Measurements from ENCODE around the gene ZBTB24.

- TF ChIP-seq, protein P1, sequence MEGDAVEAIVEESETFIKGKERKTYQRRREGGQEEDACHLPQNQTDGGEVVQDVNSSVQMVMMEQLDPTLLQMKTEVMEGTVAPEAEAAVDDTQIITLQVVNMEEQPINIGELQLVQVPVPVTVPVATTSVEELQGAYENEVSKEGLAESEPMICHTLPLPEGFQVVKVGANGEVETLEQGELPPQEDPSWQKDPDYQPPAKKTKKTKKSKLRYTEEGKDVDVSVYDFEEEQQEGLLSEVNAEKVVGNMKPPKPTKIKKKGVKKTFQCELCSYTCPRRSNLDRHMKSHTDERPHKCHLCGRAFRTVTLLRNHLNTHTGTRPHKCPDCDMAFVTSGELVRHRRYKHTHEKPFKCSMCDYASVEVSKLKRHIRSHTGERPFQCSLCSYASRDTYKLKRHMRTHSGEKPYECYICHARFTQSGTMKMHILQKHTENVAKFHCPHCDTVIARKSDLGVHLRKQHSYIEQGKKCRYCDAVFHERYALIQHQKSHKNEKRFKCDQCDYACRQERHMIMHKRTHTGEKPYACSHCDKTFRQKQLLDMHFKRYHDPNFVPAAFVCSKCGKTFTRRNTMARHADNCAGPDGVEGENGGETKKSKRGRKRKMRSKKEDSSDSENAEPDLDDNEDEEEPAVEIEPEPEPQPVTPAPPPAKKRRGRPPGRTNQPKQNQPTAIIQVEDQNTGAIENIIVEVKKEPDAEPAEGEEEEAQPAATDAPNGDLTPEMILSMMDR (IDR thresholded peaks at IDR 0.05; ENCODE audit: low read depth, low read length, missing input control) = no peak
- TF ChIP-seq, protein P2, sequence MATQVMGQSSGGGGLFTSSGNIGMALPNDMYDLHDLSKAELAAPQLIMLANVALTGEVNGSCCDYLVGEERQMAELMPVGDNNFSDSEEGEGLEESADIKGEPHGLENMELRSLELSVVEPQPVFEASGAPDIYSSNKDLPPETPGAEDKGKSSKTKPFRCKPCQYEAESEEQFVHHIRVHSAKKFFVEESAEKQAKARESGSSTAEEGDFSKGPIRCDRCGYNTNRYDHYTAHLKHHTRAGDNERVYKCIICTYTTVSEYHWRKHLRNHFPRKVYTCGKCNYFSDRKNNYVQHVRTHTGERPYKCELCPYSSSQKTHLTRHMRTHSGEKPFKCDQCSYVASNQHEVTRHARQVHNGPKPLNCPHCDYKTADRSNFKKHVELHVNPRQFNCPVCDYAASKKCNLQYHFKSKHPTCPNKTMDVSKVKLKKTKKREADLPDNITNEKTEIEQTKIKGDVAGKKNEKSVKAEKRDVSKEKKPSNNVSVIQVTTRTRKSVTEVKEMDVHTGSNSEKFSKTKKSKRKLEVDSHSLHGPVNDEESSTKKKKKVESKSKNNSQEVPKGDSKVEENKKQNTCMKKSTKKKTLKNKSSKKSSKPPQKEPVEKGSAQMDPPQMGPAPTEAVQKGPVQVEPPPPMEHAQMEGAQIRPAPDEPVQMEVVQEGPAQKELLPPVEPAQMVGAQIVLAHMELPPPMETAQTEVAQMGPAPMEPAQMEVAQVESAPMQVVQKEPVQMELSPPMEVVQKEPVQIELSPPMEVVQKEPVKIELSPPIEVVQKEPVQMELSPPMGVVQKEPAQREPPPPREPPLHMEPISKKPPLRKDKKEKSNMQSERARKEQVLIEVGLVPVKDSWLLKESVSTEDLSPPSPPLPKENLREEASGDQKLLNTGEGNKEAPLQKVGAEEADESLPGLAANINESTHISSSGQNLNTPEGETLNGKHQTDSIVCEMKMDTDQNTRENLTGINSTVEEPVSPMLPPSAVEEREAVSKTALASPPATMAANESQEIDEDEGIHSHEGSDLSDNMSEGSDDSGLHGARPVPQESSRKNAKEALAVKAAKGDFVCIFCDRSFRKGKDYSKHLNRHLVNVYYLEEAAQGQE (IDR thresholded peaks at IDR 0.05) = no peak
- no peak for TF ChIP-seq TAF1 (conservative IDR thresholded peaks at IDR 0.05)
- no peak for TF ChIP-seq MAX (IDR thresholded peaks at IDR 0.05)
- no peak for TF ChIP-seq GABPA (IDR thresholded peaks at IDR 0.05 in 1 of 2, conservative IDR thresholded peaks at IDR 0.05 in 1 of 2)
- no peak for TF ChIP-seq JUND (IDR thresholded peaks at IDR 0.05)
- no peak for TF ChIP-seq SP1 (IDR thresholded peaks at IDR 0.05)
- TF ChIP-seq RAD21 (IDR thresholded peaks at IDR 0.05) = no peak
Measured at GRCh38 chr6:109512271-109512817, 29.3 kb upstream of the ZBTB24 start.
